Measurements from ENCODE around the gene FA2H.

FA2H gene

GRCh38 chr16:74747716-74748615 lies 26.7 kb downstream of the FA2H start:
- Histone ChIP-seq H3K36me3 (no peaks in the 10 kb centered on the region), H3K27me3 (no peaks in the 10 kb centered on the region), H3K4me1 (no peaks in the 10 kb centered on the region), H3K9me3 (no peaks in the 10 kb centered on the region), H3K4me3 (ENCODE audit: low read depth, low read length) (no peak overlapping the region)
- TF ChIP-seq CTCF (IDR thresholded peaks at IDR 0.05; ENCODE audit: low read depth, low read length): no peak
- DNase-seq: no peak

GRCh38 chr16:74745926-74746325 lies 28.7 kb downstream of the FA2H start:
- DNase-seq: no peak
- Histone ChIP-seq H3K27me3 (no peaks in the 10 kb centered on the region), H3K9me3 (no peaks in the 10 kb centered on the region), H3K36me3 (no peaks in the 10 kb centered on the region), H3K4me3 (ENCODE audit: low read depth, low read length) (no peak overlapping the region), H3K4me1 (no peaks in the 10 kb centered on the region)
- TF ChIP-seq CTCF (IDR thresholded peaks at IDR 0.05; ENCODE audit: low read depth, low read length): no peak

- H3K4me3 ChIP-seq (ENCODE audit: low read depth, low read length): no peak overlapping the region
- no peak for DNase-seq
- no peaks in the 10 kb centered on the region for H3K4me1 ChIP-seq
- no peak for TF ChIP-seq CTCF (IDR thresholded peaks at IDR 0.05; ENCODE audit: low read depth, low read length)
- H3K36me3 ChIP-seq: no peaks in the 10 kb centered on the region
- H3K9me3 ChIP-seq: no peaks in the 10 kb centered on the region
- H3K27me3 ChIP-seq: no peaks in the 10 kb centered on the region
These were observed 29.5 kb downstream of the FA2H start for GRCh38 chr16:74745109-74745615.

DNA sequence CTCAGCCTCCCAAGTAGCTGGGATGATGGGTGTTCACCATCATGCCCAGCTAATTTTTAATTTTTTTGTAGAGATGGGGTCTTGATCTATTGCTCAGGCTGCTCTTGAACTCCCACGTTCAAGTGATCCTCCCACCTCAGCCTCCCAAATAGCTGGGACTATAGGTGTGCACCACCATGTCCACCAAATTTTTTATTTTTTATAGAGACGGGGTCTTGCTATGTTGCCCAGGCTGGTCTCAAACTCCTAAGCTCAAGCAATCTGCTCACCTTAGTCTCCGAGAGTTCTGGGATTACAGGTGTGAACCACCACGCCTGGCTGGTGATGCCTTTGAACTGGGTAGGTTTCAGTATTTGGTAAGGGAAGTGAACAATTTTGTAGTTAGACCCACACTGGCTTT lies 30.1 kb downstream of the FA2H start:
- DNase-seq: no peak
- H3K27me3 ChIP-seq: no peaks in the 10 kb centered on the region
- no peak overlapping the region for H3K4me3 ChIP-seq (ENCODE audit: low read depth, low read length)
- no peaks in the 10 kb centered on the region for H3K9me3 ChIP-seq
- no peaks in the 10 kb centered on the region for H3K36me3 ChIP-seq
- H3K4me1 ChIP-seq: no peaks in the 10 kb centered on the region
- TF ChIP-seq CTCF (IDR thresholded peaks at IDR 0.05; ENCODE audit: low read depth, low read length): no peak

- no peaks in the 10 kb centered on the region for H3K9me3 ChIP-seq
- DNase-seq: peak; percentile 50
- peak overlapping the region; percentile 15 for H3K4me3 ChIP-seq (ENCODE audit: low read depth, low read length)
- H3K36me3 ChIP-seq: no peaks in the 10 kb centered on the region
- H3K27me3 ChIP-seq: no peaks in the 10 kb centered on the region
- H3K4me1 ChIP-seq: no peaks in the 10 kb centered on the region
- TF ChIP-seq CTCF (IDR thresholded peaks at IDR 0.05; ENCODE audit: low read depth, low read length): no peak
These were observed 30.8 kb downstream of the FA2H start for GRCh38 chr16:74743668-74744299.

Data from BE2C (cell line).